GM18519 (cell line): ENCODE measurements around the gene SRSF5.
"Not testable (repeated sequence)": the region's sequence is repeated elsewhere in the genome, so short reads cannot be mapped to it uniquely, and the experiment has no call there.

Experiments
- ATAC-seq: cut with Tn5 transposase; IDR thresholded peaks from one replicate; pipeline ENCODE4 v1.9.1; 2021; ENCODE audit warnings: mild to moderate bottlenecking, moderate library complexity; ENCODE audit not compliant: unreplicated experiment, low FRiP score

Gene SRSF5

DNA sequence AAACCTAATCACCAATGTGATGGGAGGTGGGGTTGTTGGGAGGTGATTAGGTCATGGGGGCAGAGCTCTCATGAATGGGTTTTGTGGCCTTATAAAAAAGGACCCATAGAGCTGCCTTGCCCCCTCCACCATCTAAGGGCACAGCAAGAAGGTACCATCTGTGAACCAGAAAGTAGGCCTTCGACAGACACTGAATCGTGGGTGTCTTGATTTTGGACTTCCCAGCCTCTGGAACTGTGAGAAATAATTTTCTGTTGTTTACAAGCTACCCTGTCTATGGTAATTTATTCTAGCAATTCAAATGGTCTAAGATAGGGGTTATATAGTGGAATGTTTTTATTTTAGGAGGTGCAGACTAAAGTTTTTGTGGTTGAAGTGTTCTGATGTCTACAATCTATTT, 38.0 kb downstream of the SRSF5 start:
- ATAC-seq, result no peak

DNA sequence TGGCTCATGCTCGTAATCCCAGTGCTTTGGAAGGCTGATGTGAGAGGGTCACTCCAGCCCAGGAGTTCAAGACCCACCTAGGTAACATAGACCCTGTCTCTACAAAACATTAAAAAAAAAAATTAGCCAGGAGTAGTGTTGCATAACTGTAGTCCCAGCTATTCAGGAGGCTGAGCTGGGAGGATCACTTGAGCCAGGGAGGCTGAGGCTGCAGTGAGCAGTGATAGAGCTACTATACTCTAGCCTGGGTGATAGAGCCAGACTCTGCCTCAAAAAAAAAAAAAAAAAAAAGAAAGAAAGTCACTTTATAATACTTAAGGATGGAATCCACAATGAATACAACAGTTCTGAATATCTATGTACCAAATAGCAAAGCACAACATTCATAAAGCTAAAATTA, 40.2 kb downstream of the SRSF5 start:
- ATAC-seq, result no peak

DNA sequence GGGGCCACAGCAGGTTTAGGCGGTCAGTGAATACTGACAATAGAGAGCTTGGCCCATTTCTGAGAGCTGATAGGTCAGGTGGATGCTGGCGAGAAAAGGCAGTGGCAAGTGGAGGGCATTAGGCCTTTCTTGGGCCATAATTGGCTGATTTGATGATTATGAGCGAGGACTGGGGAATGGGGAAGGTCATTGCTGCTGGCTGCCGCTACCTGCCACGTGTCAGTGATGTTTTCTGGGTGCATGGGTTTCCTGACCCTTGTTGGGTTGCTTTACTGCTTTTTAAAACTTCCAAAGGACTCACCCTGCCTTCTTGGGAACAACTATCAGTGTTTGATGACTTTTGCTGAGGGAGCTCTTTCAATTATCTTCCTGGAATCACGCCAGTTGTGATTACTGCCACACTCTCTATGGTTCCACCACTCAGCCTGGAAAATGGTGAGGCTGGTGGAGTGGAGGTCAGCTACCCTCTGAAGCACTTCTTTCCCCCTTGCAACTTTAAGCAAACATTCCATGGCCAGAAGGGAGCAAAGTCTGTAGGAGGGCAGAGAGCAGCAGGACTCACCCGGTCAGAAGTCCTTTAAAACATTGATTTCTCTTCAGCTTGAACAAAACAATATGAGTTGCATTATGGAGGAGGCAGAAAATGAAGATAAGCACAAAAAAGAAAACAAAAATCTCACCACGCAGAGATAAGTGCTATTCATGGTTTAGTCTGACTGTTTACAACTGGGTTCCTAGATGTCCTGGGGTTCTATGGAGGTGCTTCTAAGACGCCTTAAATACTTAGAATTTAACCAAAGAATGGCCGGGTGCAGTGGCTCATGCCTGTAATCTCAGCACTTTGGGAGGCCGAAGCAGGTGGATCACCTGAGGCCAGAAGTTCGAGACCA, 42.2 kb downstream of the SRSF5 start:
- no peak for ATAC-seq

DNA sequence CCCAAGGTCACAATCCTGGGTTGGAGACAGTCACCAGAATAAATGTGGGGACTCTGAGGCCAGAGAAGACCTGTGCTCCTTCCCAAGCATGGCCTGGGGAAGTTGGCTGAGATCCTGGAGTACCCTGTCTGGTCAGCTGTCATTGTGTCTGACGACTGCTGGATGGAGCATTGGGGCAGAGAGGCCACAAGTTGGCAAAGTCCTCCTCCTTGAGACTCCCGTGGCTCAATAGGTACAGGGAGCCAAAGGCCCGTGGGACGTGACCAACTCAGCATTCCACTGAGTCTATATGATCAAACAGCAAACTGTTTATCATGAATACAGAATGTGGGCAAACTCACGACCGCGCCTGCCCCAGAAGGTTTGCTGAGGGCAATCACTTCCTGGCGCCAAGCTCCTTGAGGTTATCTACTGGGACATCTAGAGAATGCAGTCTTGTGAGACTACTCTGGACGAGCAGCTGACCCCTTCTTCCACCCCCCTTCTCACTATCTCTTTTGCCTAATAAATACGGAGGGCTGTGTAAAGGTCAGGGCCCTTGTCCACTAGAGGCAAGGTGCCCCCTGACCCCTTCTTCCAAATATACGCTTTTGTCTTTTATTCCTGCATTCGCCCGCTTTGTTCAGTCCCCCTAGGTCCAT, 44.4 kb downstream of the SRSF5 start:
- ATAC-seq, result no peak

DNA sequence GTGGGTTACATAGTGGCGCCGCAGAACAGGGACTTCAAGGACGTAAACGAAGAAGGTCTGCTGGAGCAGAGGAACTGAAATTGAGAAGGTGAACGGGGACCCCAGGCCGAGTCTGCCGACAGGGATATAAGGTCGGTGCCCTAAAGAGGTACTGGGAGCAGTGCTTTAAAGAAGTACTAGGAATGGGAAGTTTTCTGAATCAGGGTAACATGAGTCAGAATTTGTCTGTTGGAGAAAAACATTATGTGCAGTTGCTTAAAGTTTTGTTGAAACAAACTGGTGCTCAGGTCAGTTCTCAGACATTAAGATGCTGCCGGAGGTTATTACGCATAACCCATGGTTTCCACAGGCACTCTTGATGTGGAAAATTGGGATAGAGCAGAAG, 44.9 kb downstream of the SRSF5 start:
- ATAC-seq, result no peak

DNA sequence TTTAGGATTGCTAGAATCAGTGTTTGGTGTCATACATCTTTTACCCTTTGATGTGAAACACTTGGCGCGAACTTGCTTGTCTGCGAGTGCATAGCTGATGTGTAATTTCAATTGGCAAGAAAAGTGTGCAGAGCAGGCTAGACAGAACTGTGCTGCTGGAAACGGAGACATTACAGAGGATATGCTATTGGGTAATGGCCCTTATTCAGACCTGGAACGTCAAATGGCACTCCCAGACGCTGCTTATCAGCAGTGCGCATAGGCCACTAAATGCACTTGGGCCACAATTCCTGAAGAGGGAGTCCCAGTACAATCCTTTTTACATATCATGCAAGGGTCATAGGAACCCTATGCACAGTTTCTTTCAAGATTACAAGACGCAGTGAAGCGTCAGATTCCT, 45.8 kb downstream of the SRSF5 start:
- no peak for ATAC-seq

DNA sequence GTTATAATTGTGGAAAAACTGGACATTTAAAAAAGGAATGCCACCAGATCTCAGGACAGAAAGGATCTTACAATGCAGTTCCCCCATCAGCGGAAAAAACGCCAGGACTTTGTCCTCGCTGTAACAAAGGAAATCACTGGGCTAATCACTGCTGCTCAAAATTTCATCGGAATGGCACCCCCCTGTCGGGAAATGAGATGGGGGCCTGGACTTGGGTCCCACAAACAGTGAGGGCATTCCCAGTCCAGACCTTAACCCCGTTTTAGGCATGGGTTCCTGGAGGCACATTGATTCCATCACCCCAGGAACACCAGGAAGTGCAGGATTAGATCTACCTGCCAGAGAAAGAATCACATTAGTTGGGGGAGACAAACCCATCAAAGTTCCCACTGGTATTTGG, 46.4 kb downstream of the SRSF5 start:
- not testable (repeated sequence) for ATAC-seq

DNA sequence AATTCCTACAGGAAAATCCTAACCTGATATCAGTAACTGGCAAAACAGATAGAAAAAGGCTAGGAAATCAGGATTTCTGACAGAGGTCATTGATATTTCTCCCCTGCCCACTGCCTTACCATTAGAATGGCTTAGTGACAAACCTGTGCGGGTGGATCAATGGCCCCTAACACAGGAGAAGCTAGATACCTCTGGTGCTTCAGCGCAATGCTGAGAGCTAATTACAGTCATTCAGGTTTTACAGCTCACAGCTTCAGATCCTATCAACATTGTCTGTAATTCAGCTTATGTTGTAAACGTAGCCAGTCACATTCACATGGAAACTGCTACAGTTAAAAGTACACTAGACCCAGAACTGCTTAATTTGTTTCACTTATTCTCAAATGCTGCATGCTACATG, 47.5 kb downstream of the SRSF5 start:
- ATAC-seq, result no peak

DNA sequence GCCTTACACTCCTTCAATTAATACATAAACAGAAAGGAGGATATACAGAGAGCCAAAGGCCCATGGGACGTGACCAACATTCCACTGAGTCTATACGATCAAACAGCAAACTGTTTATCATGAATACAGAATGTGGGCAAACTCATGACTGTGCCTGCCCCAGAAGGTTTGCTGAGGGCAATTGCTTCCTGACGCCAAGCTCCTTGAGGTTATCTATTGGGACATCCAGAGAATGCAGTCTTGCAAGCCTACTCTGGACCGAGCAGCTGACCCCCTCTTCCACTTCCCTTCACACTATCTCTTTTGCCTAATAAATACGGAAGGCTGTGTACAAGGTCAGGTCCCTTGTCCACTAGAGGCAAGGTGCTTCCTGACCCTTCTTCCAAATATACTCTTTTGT, 48.6 kb downstream of the SRSF5 start:
- no peak for ATAC-seq

DNA sequence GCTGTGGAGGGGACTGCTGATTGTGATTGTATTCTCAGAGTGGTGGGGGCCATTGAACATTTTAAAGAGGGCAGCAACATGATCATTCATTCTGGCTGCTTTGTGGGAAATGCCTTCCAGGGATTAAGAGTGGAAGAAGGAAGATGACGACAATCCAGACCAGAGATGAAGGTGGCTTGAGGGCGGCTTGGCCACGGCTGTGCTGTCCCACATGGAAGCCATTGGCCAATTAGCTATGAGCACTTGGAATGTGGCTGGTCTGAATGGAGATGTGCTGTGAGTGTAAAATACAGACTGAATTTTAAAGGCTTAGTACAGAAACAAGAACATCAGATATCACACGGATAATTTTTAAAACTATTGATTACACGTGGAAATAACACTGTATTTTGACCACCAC, 49.3 kb downstream of the SRSF5 start:
- no peak for ATAC-seq

DNA sequence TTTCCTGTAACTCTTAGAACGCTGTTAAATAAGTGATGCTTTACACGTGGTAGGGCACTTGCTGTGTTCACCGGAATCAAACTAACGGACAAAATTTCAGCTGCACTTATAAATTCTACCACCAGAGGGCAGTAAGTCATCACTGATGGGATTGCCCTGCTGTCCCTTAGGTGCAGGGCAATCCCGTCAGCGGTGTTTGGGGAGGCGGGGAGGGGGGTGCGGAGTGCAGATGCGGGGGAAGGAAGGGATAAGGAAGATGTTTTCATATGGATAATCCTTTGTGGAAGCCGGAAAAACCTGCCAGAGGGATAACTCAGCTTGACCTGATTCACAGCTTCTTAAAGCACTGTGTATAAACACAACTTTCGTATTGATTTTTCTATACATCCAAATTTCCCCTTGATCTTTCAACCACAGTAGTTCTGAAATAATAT, 51.8 kb downstream of the SRSF5 start:
- ATAC-seq, result no peak

DNA sequence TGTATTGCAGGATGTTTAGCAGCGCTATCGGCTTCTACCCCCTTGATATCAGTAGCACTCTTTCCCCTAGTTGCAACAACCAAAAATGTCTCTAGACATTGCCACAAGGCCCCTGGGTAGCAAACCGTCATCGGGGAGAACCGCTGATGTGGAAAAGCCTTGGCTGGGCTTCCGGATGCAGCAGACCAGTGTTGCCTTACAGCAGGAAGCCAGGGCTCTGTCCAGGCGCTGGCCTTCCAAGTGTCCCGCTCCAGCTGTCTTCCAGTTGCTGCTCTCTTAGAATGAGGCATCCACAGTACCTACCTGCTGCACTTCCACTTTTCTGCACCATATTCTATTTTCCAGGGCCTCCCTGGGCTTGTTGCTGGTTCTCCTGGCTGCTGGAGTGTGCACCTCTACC, 52.7 kb downstream of the SRSF5 start:
- ATAC-seq, result no peak

DNA sequence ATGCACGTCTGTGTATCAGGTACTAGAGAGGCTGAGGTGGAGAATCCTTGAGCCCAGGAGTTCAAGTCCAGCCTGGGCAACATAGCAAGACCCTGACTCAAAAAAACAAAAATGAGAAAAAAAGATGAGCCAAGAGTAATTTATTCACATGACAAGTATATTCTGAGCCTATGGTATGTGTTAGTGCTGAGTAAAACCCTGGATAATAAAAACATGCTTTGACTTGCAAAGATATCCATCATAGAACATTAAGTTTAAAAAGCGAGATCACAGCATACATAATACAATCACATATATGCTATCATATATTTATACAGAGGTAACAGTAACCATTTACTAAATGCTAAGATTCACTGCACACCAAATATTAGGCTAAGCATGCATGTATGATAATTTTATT, 54.0 kb downstream of the SRSF5 start:
- no peak for ATAC-seq
